Measurements from ENCODE around the gene CNTNAP1. TPM values are rescaled to one million over a fixed set of nuclear protein-coding genes. Genes with fewer than 3 reads are reported as not detected.
A peak's percentile ranks its signal among the peaks of the same experiment; 100 is the strongest.

CNTNAP1 gene
- total and polyA plus RNA-seq, 11 donors = 1.3 to 17.9 (median 3.1) TPM

- ATAC-seq (no peak), DNase-seq (peak in 1 of 5 donors; percentile 38)
- 93 to 96% (median 95%) methylated on average over 18 to 19 of the region's 19 CpGs for WGBS, 4 donors
- Histone ChIP-seq H3K9me3 (no peaks in the 10 kb centered on the region), H3K27ac (no peak overlapping the region), H3K27me3 (no peaks in the 10 kb centered on the region), H3K4me3 (no peak overlapping the region), H3K36me3 (peaks cover 0 to 90% (median 70%) of the 10 kb centered on the region in 9 donors), H3K4me1 (peaks cover 0 to 11% (median 4%) of the 10 kb centered on the region in 12 donors)
- no peak for TF ChIP-seq POLR2A (IDR thresholded peaks at IDR 0.05)
- intact Hi-C loops (cut with DNase I) = loop anchor here in 1 of 10 donors (10.0 kb wide), 1 partner anchor 1268 kb away; no protein-coding TSS in a partner anchor
These were observed 14.9 kb downstream of the CNTNAP1 start for GRCh38 chr17:42697108-42697811.

- 15 to 37% (median 37%) methylated on average over 2 of the region's 2 CpGs; no CpG with 5 or more reads in 1 of the 4 donors for WGBS, 4 donors
- intact Hi-C loops (cut with DNase I) = loop anchor here in 1 of 10 donors (10.0 kb wide), 1 partner anchor 1266 kb away; no protein-coding TSS in a partner anchor
- TF ChIP-seq CTCF (IDR thresholded peaks at IDR 0.05) (no peak), POLR2A (IDR thresholded peaks at IDR 0.05) (no peak)
- Histone ChIP-seq H3K27ac (peak overlapping the region in 1 of 12 donors; percentile 16), H3K36me3 (peaks cover 0 to 92% (median 79%) of the 10 kb centered on the region in 9 donors), H3K4me3 (no peak overlapping the region), H3K27me3 (no peaks in the 10 kb centered on the region), H3K9me3 (no peaks in the 10 kb centered on the region), H3K4me1 (peaks cover 0 to 11% (median 4%) of the 10 kb centered on the region in 12 donors)
- peak; percentile 67 to 82 (median 80) for ATAC-seq
- DNase-seq = peak in 4 of 5 donors; percentile 54 to 72 (median 62)
These were observed 16.5 kb downstream of the CNTNAP1 start for GRCh38 chr17:42698736-42699414.

- Histone ChIP-seq H3K9me3 (no peaks in the 10 kb centered on the region), H3K4me1 (peaks cover 0 to 11% (median 4%) of the 10 kb centered on the region in 12 donors), H3K27ac (peak overlapping the region in 1 of 12 donors; percentile 16), H3K4me3 (no peak overlapping the region), H3K36me3 (peaks cover 0 to 92% (median 81%) of the 10 kb centered on the region in 9 donors), H3K27me3 (no peaks in the 10 kb centered on the region)
- WGBS, 4 donors = 88 to 96% (median 94%) methylated on average over 4 of the region's 4 CpGs
- no peak for DNase-seq
- TF ChIP-seq POLR2A (IDR thresholded peaks at IDR 0.05) = no peak
- TF ChIP-seq CTCF (IDR thresholded peaks at IDR 0.05) = no peak
- no peak for ATAC-seq
- intact Hi-C loops (cut with DNase I) = loop anchor here in 1 of 10 donors (10.0 kb wide), 1 partner anchor 1265 kb away; no protein-coding TSS in a partner anchor
These were observed 17.0 kb downstream of the CNTNAP1 start for GRCh38 chr17:42699415-42699740.

- no peak for ATAC-seq
- TF ChIP-seq CTCF (IDR thresholded peaks at IDR 0.05) (no peak), POLR2A (IDR thresholded peaks at IDR 0.05) (no peak)
- Histone ChIP-seq H3K36me3 (peaks cover 8 to 92% (median 82%) of the 10 kb centered on the region in 9 donors), H3K9me3 (no peaks in the 10 kb centered on the region), H3K27ac (no peak overlapping the region), H3K27me3 (no peaks in the 10 kb centered on the region), H3K4me3 (no peak overlapping the region), H3K4me1 (peaks cover 0 to 11% (median 4%) of the 10 kb centered on the region in 12 donors)
- 80 to 85% (median 82%) methylated on average over 9 to 10 of the region's 10 CpGs for WGBS, 4 donors
- no peak for DNase-seq
- intact Hi-C loops (cut with DNase I) = loop anchor here in 1 of 10 donors (5.0 kb wide), 1 partner anchor 118 kb away; no protein-coding TSS in a partner anchor
These were observed 18.4 kb downstream of the CNTNAP1 start for GRCh38 chr17:42700586-42701289.
